ENCODE data around the gene TRMT1.
A peak's percentile ranks its signal among the peaks of the same experiment; 100 is the strongest.

TRMT1 gene

DNA sequence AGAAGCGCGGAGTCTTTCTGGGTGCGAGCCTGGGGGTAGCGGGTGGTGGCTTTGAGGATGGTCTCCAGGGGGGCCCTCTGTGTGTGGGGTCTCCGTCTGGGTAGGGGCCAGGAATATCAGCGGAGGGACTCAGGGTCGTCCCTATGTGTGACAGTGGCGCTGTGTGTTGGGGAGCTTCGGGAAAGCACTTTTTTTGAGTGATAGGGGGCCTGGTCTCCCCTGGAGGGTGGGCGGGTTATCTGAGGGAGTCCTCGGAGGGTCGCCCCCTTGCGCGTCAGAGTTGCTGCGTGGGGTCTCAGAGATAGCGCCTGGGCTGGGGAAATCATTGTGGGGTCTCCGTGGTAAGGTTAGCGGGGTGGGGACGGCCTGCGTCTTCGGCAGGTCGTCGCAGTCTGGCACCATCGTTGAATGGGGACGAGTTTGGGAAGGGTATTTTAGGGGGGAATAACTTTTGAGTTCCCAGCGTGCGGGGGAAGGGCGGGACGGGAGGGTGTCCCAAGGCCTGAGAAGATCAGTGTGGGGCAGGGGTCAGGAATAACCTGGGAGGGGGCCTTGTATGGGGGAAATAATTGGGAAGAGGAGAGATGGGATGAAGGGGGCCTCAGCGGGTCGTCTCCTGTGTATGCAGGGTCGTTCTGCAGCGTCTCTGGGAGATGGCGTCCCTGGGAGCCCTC is 34.5 kb upstream of the TRMT1 start:
- DNase-seq, result peak in 8 of 56 donors; percentile 35 to 60 (median 43)

DNA sequence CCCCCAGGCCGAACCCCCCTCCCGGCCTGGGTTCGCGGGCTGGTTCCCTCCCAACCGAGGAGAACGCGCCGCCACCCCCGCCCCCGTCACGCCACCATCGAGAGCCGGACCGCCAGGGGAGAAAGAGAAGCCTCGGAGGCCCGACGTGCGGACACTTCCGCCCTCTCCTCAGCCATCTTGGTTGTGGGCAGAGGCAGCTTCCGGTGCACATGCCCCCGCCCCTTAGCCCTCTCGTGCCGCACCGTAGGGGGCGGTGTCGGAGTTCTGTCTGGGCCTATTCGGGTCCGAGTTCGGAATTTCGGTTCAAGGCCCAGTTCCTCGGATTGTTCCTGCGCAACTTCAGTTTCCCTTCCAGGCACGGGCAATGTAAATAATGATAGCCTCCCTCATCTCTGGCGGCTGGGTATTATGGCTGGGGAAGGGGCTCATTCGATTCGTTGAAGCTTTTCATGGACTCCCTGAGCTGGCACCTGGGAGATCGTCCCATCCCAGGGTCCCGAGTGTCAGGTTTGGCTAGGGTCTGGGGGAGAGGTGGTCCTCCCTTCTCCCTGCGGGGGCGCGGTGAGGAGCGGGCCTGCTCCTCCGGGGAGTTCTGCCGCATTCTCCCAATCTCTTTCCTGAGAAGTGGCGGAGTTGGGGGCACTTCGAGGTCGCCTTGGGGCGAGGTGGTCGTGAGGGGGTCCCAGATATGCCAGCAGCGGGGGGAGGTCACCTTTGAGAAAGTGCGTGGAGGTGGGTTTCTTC is 33.8 kb upstream of the TRMT1 start, which contains the start of the genes IER2 and STX10:
IER2 (plus strand) TSS at position 225 of the 744 bp plus-strand sequence. CDS start 2,776 bp downstream, outside the sequence.
STX10 (minus strand) TSS at position 189 of the 744 bp plus-strand sequence. CDS start 202 bp downstream, outside the sequence.
- DNase-seq, result peak; percentile 72 to 98 (median 94)

DNA sequence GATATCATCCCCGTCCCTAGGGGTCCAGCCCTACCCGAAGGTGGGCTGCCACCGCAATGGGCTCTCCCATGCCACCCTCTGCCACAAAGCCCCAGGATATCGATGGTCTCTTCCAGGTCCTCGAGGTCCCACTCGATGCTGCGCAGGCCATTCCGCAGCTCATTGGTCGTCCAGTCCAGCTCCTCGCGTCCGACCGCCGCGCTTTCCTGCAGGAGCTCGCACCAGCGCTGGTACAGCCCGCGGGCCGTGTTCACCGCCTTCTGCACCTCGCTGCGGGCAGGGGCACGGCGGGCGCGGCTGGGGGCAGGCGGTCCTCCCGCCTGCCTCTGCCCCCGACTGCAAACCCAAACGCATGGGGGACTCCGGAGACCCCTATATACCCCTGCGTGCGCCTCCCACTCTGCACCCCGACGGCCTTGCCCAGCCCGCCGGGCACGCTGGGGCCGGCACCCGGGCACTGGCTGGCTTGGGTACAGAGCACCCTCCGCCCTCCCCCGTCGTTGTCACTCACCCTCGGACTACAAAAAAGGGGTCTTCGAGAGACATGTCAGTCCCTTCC is 33.2 kb upstream of the TRMT1 start:
- peak in 15 of 56 donors; percentile 32 to 64 (median 48) for DNase-seq

DNA sequence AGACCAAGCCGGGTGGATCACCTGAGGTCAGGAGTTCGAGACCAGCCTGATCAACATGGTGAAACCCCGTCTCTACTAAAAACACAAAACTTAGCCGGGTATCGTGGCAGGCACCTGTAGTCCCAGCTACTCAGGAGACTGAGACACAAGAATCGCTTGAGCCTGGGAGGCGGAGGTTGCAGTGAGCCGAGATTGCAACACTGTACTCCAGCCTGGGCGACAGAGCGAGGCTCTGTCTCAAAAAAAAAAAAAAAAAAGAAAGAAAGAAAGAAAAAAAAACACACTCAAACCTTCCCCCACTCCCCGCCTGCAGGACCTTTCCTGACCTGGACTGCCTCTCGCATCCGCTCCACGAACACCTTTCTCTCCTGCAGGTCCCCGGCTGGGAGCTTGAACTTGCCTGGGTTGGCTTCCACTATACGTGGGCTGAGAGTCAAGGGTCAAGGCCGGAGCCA is 32.7 kb upstream of the TRMT1 start:
- DNase-seq, result peak in 2 of 56 donors; percentile 30 to 39

DNA sequence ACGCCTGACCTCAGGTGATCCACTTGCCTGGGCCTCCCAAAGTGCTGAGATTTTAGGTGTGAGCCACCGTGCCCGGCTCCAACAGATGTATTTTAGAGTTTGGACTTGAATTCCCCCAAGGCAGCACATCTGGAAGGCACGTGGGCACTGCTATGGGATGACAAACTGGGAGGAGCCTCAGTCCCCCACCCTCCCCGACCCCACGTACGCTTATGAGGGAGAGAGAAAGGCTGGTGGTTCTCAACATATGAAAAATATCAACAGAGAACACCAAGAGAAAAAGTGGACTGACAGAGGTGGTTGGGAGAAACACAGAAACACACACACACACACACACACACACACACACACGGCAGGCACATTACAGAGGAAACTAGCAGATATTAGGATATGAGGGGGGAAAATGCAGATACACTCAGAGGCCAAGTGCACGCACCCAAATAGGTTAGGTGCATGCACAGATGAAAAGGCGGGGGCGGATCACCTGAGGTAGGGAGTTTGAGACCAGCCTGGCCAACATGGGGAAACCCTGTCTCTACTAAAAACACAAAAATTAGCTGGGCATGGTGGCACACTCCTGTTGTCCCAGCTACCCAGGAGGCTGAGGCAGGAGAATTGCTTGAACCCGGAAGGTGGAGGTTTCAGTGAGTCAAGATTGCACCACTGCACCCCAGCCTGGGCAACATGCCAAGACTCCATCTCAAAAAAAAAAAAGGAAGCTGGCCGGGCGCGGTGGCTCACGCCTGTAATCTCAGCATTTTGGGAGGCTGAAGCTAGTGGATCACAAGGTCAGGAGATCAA is 30.4 kb upstream of the TRMT1 start:
- DNase-seq, result no peak

DNA sequence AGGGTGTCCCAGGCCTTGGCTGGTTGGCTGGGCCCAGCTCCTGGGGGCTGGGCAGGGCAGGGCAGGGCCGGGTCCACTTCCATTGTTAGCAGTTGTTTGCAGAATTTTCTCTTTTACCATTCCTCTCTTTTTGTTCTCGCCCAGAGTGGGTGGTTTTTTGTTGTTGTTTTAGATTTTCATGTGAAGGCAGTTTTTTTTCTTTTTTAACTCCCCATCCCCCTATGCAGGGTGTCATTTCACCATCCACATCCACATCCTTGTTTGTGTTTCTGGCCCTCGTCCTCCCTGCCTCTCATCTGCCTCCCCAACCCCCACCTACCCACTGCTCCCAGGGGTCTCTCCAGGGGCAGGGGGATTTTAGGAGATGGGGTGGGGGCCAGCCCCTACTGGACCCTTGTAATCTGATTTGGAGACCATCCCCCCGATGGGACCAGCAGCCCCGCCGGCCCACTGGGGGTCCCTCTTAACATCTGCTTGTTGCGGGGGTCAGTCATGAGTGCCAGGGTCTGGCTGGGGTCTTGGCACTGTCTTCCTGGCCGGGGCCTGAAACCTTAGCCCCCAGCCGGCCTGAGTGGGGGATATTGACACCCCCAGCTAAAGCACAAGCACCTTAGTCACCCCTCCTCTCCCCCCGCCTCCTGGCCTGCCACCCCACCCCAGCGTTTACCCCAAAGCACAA is 23.2 kb upstream of the TRMT1 start:
- DNase-seq, result no peak

DNA sequence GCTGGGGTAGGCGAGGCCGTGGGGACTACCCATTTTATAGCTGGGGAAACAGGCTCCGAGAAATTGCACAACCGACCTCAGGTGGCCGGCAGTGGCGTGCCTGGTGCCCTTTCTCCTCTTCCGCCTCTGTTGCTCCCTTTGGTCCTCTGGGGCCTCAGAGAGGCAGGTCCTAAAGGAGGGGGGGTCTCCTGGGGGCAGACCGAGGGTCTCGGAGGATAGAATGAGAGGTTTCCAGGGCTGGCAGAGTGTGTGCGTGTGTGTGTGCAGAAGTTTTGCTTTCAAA is 22.3 kb upstream of the TRMT1 start:
- no peak for DNase-seq

DNA sequence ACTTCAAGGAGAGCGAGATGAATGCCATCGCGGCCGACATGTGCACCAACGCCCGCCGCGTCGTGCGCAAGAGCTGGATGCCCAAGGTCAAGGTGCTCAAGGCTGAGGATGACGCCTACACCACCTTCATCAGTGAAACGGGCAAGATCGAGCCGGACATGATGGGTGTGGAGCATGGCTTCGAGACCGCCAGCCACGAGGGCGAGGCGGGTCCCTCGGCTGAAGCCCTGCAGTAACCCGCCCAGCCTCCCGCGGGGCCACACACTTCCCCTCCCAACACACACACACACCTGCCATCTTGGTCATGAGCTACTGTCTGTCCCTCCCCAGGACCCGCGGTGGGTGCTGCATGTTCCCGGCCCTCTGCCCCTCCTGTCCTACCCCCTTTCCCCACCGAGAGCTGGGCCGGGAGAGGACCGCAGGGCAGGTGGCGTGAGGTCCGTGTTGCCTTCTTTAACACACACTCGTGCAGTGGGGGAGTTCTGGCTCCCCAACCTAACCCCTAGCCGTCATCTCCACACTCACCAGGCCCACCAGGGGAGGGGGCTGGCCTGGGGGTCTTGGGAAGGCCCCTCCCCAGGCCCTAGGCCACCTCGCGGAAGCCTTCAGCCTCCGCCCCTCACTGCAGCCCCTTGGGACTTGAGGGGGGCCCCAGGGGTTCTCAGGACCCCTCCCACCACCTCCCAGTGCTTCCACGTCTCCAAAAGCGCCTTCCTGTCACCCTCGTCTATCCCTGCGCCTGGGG is 21.8 kb upstream of the TRMT1 start:
- no peak for DNase-seq

DNA sequence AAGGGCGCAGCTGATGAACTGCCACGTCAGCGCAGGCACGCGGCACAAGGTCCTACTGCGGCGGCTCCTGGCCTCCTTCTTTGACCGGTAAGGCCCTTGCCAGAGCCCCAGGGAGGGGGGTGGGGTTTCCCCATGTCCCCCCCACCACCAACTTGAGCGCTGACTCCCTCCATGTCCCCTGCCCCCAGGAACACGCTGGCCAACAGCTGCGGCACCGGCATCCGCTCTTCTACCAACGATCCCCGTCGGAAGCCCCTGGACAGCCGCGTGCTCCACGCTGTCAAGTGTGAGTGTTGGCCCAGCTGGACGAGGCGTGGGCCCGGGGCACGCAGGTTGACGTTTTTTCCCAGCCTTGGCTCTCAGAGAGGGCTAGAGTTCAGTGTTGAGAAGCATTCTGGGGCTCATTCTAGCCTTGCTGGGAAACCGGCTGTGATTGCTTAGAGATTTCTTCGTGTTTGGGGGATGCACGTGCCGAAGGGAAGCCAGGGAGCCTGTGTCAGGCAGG is 20.8 kb upstream of the TRMT1 start:
- DNase-seq, result no peak

DNA sequence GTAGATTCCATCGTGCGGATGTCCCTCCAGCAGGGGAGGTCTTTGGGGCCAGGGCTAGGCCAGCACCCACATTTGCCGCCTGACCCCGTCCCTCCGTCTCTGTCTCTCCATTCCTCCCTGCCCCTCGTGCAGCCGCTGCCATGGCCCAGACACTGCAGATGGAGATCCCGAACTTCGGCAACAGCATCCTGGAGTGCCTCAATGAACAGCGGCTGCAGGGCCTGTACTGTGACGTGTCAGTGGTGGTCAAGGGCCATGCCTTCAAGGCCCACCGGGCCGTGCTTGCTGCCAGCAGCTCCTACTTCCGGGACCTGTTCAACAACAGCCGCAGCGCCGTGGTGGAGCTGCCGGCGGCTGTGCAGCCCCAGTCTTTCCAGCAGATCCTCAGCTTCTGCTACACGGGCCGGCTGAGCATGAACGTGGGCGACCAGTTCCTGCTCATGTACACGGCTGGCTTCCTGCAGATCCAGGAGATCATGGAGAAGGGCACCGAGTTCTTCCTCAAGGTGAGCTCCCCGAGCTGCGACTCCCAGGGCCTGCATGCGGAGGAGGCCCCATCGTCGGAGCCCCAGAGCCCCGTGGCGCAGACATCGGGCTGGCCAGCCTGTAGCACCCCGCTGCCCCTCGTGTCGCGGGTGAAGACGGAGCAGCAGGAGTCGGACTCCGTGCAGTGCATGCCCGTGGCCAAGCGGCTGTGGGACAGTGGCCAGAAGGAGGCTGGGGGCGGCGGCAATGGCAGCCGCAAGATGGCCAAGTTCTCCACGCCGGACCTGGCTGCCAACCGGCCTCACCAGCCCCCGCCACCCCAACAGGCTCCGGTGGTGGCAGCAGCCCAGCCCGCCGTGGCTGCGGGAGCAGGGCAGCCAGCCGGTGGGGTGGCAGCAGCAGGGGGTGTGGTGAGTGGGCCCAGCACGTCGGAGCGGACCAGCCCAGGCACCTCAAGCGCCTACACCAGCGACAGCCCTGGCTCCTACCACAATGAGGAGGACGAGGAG is 18.8 kb upstream of the TRMT1 start:
- no peak for DNase-seq

DNA sequence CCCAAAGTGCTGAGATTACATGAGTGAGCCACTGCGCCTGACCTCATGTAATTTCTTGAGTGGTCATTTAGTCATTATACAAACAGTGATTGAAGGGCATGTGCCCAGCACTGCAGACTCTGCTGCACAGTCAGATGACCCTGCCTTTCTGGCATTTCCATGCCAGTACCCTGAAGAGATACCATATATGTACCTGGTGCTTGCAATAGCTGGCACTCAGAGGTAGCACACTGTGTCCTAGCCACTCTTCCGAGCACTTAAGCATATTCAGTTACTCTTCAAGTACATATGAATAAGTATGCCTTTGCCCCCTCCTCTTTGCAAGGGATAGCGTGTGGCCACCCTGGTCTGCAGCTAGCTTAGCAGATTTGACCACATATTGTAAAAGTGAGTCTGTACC is 18.1 kb upstream of the TRMT1 start:
- DNase-seq, result no peak

DNA sequence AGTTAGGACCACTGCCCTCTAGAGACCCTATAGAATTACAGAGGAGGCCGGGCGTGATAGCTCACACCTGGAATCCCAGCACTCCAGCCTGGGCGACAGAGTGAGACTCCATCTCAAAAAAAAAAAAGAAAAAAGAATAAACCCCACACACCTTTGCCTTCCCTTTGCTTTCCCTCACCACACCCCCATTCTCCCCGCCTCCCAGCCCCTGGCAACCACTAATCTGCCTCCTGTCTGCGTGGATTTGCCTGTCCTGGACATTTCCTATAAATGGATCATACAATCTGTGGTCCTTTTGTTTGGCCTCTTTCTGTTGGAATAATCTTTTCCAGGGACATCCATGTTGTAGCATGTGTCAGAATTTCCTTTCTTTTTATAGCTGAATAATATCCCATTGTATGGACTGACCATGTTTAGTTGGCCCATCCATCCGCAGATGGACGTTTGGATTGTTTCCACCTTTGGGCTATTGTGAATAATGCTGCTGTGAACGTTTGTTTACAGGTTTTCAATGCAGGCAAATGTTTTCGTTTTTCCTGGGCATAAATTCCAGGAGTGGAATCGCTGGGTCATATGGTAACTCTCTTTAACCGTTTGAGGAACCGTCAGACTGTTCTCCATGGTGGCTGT is 16.8 kb upstream of the TRMT1 start:
- peak in 13 of 56 donors; percentile 3 to 38 (median 18) for DNase-seq

DNA sequence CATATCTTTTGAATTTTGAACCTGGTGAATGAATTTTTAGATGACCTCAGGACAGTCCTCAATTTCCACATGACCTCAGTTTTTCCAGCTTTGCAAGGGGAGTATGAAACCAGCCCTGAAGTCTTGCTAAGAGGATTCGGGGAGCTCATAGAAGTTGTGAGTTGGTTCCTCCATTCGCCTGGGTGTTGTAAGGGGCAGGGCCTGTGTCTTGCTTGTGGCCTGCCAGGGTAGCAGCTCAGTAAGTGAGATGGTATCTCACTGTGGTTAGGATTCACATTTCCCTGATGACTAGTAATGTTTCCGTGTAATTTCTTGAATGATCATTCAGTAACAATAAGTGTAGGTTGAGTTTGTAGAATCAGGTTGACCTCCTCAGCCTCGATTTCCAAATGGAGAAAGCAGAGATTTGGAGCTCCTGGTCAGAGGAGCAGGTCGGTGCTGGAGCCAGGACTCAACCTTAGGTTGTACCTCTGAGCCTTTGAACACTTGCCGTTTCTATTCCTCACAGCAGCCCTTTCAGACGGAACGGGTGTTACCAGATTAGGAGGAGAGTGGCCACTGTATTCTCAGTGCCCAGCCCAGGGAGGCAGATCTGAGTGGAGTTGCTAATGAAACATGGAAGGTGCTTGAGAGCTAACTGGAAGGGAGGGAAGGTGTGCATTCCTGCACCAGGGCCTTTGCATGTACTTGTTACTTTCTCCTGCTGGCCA is 16.1 kb upstream of the TRMT1 start:
- no peak for DNase-seq

DNA sequence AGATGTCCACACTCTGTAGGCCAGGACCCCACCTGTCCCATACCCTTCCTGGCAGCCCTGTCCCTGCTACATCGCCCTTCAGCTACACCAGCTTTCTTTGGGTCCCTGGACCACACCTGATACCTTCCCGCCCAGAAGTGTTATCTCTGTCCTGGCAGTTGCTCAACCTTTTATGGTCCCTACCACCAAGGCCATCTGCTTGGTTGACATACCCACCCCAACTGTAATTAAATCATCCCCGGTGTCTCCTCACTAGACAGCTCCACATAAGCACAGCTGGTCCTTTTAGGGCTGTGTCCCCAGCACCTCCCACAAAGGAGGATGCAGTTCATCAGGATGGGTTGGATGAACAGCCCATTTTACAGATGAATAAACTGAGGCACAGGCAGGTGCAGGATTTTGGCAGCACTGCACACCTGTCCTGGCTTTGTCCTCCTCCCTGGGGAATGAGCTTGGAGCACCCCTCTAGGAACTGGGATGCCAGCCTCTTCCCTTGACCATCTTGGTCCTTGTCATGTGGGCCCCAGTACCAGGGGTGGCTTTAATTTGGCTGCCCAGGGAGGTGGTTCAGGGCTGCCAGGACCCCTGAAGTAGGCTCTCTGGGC is 14.4 kb upstream of the TRMT1 start:
- DNase-seq, result no peak

DNA sequence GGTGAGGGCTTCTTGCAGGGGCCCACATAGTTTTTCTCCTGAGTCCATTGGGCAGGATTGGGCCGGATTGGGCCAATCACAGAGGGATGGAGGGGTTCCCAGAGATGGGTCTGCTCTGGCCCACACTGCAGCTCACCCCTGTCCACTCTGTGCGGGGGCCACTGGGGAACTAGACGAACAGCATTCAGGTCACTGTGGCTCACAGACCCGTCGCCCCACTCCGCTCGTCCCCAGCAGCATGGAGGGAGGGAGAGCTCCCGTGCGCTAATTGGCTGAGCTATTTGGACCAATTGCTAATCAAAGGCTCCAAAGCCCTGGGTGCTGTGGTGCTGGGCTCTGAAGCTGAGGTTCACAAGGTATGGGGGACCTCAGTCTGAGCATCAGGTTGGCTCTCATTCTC is 12.8 kb upstream of the TRMT1 start:
- no peak for DNase-seq

DNA sequence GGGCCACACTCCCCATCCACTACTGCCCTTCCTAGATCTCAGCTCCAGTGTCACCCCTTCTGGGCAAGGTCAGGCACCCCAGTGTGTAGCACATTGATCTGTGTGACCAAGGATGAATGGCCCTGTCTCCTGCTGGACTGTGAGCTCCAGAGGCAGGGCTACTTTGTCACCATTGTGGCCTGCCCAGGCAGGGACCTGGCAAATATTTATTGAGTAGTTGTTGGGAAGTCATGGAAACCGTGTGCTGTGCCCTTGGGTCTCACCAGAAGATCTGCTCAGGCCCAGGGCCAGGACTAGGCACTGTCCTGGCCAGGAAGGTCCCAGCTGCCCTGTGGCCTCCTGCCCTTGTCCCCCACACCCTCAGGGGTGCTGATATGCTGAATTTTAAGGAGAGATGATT is 12.0 kb upstream of the TRMT1 start:
- DNase-seq, result no peak
